GM19395 (cell line): Measurements from ENCODE around the gene LAPTM4A.
A peak's percentile ranks its signal among the peaks of the same experiment; 100 is the strongest.

Experiments
- ATAC-seq: cut with Tn5 transposase; IDR thresholded peaks from one replicate; pipeline ENCODE4 v1.9.1; 2021; ENCODE audit warnings: mild to moderate bottlenecking, moderate library complexity; ENCODE audit not compliant: unreplicated experiment

Gene LAPTM4A

DNA sequence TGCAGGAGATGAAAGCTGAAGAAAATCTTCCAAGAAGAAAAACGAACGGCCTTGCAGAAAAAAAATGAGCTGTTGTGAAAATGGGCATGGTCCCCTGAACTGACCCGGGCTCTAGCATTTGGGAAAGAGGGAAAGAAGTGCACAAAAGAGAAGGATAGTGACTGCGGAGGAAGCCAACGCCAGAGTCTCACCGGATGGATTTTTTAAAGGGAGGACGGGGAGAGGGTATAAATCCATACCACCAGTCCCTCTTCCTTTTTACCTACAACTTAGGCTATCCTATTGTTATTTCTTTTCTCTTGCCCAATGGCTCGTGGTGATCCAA, 62.1 kb downstream of the LAPTM4A start:
- ATAC-seq = no peak

DNA sequence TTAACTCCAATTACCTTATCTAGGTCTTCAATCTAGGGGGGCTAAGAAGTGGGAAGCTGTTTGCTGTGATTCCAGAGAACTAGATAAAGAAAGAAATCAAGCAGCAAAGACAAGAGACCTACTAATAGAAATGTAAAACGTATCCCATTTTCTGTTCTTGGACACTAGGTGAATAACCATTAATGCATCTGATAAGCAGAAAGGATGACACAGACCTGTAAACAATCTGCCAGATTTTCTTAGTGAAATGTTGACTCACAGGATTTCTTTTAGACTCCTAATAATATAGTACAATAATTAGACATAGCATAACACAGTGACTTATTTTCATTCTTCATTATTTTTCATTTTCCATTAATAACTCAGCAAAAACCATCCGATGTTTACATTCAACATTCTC, 62.8 kb downstream of the LAPTM4A start:
- no peak for ATAC-seq

- ATAC-seq = peak; percentile 80
Observed at GRCh38 chr2:19987936-19988335, 63.5 kb downstream of the LAPTM4A start.
